GM19328 (cell line): Measurements from ENCODE around the gene ZNF318.

Experiments
- ATAC-seq: cut with Tn5 transposase; IDR thresholded peaks from one replicate; pipeline ENCODE4 v1.9.1; 2021; ENCODE audit warnings: mild to moderate bottlenecking, moderate library complexity; ENCODE audit not compliant: unreplicated experiment

Gene ZNF318

GRCh38 chr6:43302126-43302525 is 67.3 kb downstream of the ZNF318 start:
- no peak for ATAC-seq

DNA sequence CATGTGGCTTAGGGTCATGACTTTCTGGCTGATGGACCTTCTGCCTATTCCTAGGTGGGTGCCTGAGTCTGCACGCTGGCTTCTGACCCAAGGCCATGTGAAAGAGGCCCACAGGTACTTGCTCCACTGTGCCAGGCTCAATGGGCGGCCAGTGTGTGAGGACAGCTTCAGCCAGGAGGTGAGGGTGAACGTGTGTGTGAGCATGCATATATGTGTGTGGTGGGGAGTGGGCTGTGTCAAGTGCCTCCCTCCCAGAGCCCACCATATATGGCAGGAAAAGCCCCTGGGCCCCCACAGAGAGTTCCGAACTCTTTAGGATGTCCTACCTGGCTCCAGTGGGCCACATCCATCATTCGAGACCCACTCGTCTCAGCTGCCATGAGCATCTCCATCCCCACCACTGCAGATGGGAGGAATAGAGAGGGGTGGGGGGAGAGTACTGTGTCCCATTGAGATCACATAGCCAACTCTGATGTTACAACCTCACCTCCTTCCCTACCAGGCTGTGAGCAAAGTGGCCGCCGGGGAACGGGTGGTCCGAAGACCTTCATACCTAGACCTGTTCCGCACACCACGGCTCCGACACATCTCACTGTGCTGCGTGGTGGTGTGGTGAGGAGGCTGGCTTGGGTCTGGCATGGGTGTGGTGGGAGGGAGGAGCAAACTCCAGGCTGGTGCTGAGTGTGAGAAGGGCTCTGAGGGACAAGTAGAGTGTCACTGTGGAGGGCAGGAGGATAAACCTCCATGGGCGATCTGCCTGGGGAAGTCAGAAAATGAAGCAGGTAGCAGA is 68.2 kb downstream of the ZNF318 start:
- ATAC-seq = no peak

GRCh38 chr6:43299338-43300293 is 69.8 kb downstream of the ZNF318 start:
- ATAC-seq = no peak

DNA sequence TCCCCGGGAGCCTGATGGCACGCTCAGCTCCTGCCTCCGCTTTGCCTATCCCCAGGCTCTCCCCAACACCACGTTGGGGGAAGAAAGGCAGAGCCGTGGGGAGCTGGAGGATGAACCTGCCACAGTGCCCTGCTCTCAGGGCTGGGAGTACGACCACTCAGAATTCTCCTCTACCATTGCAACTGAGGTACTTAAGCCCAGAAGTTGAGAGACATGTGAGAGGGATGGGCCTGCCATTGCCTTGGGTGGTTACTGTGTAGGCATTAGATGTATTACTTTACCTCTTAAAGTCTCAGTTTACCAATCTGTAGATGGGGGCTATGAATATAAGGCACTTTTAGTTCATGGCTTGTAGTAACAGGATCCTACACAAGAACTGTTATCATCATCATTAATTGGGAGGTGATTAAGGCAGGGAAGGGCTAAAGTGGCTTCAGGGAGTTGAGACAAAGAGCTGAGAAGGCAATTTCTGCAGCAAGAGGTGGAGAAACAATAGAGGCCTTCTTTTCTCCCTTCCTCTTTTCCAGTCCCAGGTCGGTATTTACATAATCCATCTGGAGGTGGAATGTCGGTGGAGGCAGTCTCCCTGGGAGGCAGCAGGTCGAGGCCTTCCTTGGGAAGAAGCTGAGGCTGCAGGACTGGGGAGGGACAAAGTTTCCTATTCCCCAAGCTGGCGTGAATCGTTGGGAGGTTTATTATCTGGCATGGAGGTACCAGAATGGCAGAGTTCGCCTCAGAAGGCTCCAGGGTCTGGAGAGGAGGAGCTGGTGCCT is 70.7 kb downstream of the ZNF318 start:
- no peak for ATAC-seq

DNA sequence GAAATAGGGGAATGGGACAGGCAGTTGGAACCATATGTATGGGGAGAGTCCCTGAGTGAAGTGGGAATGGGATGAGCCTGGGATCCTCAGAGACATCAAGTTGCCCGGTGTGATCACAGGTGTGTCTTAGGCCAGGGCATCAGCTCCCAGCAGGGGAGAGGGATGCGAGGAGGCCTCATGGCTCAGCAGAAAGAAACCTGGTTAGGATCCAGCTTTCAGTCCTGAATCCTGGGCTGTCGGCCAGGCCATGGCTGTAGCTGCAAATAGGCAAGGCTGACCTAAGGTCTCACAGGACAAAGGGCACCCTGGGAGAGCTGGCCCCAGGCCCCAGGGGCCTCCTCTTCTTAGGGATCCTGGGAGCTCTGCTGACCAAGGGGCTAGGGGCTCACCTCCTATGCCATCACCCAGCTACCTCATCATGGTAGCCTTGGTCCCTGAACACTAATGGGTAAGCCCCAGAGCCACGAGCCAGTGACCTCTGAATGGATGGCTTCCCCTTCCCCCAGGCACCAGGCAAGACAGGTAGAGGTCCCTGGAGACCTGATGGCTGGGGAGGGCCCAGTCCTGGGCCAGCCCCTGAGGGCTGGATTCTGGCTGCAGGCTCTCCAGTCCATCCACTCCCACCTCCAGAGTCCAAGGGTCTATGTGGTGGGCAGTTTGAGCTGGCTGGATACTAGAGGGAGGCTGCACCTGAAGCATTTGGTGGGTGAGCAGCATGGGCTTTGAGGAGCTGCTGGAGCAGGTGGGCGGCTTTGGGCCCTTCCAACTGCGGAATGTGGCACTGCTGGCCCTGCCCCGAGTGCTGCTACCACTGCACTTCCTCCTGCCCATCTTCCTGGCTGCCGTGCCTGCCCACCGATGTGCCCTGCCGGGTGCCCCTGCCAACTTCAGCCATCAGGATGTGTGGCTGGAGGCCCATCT is 71.5 kb downstream of the ZNF318 start, which contains the start of gene SLC22A7:
Gene SLC22A7, plus strand, starts transcription at position 617 of the 921 bp plus-strand sequence. Its CDS starts 99 bp downstream, at position 716.
- ATAC-seq = no peak

DNA sequence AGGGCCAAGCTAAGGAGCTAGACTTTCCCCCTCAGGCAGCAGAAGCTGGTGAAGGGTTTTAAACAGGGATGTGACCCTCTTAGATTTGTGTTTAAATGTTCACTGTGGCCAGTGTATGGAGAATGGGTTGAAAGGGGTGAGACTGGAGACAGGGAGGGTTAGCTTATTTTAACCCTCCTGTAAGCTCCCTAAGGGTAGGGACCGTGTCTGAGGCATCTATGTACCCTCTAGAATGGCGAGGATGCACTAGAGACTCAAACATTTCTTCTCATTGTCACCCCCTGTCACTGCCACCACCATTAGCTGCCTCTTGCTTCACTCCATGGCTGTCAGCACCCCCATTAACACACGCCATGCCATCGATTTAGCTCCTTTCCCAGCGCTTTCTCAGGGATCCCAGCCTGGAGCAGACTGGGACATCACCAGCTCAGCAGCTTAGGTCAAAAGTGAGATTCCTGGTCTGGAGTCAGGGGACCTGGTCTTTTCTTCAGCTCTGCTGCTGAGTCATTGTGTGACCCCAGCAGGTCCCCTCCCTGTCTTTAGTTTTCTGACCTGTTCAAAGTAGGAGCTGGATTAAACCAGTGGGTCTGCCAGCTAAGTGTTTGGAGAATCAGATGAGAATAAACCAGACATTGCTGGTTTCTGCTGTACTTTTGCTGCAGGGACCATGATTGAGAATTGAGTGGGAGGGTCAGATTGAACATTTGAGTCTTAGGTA is 72.5 kb downstream of the ZNF318 start:
- no peak for ATAC-seq

GRCh38 chr6:43295456-43295855 is 74.0 kb downstream of the ZNF318 start:
- ATAC-seq = no peak

GRCh38 chr6:43294536-43294935 is 74.9 kb downstream of the ZNF318 start:
- no peak for ATAC-seq

DNA sequence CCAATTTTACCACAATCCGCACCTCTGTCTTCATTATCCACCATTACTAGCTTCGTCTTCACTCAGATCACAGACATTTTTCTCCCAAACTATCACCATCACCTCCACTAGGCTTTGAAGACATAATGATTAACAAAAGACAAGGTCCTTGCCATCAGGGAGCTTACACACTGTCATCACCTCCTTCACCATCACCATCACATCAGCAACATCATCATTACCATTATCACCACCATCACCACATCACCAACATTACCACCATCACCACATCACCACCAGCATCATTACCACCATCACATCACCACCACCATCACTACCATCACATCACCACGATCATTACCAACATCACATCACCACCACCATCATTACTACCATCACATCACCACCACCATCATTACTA is 75.7 kb downstream of the ZNF318 start:
- ATAC-seq = no peak

DNA sequence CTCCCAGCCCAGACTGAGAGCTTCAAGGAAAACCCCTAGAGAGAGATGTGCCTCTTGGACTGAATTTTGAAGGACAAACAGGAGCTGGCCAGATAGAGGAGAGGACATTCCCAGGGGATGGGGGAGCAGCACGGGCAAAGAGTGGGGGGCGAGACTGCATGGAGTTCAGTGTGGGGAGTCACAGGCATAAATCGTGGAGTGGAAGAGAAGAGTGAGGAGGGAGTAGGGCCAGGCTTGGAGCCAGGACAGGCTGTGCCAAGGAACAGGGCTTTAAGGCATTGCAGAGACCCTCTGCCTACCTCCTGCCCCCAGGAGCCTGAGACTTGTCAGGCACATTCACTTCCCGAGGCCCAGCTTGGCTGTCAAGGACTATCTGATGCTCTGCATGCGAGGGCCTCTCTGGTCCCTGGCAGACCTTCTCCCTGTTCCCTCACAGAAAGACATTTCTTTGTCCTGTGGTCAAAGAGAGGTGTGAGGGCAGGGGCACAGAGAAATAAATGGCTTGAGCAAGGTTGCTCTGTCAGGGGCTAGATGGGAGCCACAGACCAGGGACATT is 76.6 kb downstream of the ZNF318 start:
- no peak for ATAC-seq

- no peak for ATAC-seq
Observed at GRCh38 chr6:43292341-43292740, 77.1 kb downstream of the ZNF318 start.

DNA sequence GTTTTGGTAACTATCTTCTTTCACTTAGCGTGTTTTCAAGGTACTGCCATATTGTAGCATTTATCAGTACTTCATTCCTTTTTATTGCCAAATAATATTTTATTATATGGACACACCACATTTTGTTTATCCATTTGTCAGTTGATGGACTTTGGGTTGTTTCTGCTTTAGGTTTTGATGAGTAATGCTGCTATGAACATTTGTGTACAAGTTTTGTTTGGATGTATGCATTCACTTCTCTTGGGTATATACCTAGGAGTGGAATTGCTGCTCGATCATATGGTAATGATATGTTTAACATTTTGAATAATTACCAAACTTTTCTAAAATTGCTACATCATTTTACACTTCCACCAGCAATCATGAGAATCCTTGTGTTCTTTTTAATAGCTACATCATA is 77.7 kb downstream of the ZNF318 start:
- ATAC-seq = no peak

DNA sequence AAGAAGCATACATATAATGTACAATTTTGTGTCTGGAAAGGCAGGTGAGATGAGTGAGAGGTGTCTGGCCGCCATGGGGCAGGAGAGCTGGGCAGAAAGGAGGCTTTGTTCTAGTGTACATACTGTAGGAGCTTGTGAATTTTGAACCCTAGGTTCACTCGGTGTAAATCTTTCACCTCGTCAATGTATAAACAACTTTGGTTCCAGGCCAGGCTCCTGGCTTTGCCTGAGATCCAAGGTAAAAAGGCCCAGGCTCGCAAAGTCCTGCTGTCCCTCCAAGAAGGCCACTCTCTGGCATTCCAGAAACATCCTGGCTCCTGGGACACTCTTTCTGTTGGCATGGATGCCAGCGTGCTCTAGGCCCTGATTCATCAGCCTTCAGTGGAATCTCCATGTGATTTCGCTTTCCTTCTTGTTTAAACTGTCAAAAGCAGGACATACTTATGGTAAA is 78.5 kb downstream of the ZNF318 start:
- no peak for ATAC-seq

DNA sequence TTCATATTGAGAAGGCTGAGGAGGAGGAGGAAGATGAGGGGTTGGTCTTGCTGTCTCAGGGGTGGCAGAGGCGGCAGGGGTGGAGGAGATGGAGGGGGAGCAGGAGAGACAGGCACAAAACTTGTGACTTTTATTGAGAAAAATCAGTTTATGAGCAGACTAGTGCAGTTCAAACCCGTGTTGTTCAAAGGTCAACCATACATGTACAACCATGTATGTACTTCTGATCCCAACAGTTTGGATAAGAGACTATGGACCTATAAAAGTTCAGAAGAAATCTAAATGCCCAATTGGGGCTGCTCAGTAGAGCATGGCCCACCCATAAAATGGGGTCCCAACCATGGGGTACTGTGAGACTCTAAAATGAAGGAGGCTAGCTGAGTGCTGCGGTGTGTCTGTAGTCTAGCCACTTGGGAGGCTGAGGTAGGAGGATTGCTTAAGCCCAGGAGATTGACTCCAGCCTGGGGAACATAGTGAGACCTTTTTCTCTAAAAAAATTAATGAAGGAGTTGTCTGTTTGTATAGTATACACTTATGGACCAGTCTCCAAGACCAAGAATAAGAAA is 79.0 kb downstream of the ZNF318 start:
- ATAC-seq = no peak

DNA sequence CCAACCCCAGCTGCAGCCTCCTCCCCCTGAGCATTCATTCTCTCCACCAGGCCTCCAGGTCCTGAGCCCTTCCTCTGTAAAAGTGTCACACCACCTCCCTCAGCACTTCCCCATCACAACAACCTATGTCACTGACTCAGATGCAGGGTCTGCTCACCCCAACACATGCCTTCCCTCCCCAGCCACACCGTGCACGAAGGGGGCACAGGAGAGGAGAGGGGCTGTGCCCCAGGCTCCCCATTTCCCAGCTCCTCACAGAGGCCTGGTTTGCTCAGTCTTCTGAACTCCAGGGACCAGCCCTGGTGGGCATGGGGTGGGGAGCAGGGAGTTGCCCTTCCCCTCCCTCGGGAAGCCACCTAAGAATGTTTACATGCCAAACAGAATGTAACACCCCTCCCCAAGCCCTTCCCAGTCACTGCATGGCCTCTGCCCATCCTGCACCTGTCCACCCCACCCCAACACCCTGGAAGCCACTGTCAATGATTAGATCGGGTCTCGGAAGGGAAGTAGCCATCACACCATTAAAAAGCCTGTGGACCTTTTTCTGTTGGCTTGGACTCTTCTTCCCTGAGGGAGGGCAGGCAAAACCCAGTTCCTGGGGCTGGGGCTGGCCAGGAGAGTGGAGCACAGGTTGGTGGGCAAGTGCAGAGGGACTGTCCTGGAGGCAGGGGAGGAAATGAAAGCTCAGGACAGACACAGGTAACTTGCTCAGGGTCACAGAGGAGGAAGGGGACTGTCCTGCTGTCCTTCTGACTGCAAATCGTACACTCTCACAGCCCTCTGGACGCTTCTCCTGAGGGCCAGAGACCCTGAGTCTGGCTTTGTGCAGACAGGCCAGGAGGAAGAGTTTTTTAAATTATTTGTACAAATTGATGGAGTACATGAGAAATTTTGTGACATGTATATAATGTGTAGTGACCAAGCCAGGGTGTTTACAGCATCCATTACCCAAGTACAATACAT is 81.4 kb downstream of the ZNF318 start:
- ATAC-seq = no peak

GRCh38 chr6:43286980-43287716 is 82.3 kb downstream of the ZNF318 start:
- no peak for ATAC-seq
